Erythroblast (primary cell): ENCODE measurements around the gene RBPJ.

ENCODE experiments used
- GATA1 ChIP-seq: IDR thresholded peaks from 2 replicates; pipeline ENCODE4 v1.6.1; 2011; ENCODE audit warnings: low read depth, mild to moderate bottlenecking, control low read depth, low read length, moderate library complexity
- POLR2A ChIP-seq: IDR thresholded peaks from 2 replicates; pipeline ENCODE4 v1.6.1; 2011; ENCODE audit warnings: mild to moderate bottlenecking, low read length

DNA sequence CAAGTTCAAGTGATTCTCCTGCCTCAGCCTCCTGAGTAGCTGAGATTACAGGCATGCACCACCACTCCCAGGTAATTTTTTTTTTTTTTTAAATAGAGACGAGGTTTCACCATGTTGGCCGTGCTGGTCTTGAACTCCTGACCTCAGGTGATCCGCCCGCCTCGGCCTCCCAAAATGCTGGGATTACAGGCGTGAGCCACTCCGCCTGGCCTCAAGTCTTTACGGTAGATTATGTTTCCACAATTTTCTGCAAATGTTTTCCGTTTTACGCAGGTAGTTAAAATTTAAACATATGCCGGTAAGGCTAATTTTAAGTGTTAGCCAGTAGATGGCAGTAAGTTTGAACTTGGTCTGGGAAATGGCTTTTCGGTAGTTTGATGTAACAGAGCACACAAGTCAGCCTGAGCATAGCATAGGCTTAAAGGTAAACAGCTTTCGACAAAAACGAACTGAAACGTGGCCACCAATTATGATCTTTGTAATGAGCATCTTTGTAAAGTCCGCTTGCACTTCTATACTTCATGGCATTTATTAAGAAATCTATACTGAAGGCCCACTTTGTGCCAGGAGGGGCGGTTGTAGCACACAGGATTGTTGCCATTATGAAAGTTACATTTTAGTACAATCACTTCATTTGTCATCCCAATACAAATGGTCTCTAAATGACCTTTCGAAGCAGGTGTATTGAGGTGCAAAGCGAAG, 138.4 kb downstream of the RBPJ start:
- TF ChIP-seq POLR2A (no peak), GATA1 (no peak)
